HEK293T (cell line): ENCODE measurements around the gene ELP4.

Experiments used
- ELF4 ChIP-seq: fragments of 450-650 bp; IDR thresholded peaks from 2 replicates; pipeline ENCODE4 v1.6.1; 2017; ENCODE audit warnings: antibody characterized with exemption
- FOXK2 ChIP-seq: fragments of 450-650 bp; IDR thresholded peaks from 2 replicates; pipeline ENCODE4 v1.6.1; 2016; ENCODE audit warnings: mild to moderate bottlenecking
- L3MBTL2 ChIP-seq: fragments of 450-650 bp; conservative IDR thresholded peaks from 2 replicates; pipeline ENCODE4 v1.6.1; 2016; ENCODE audit warnings: mild to moderate bottlenecking
- SP1 ChIP-seq: fragments of 450-650 bp; IDR thresholded peaks from 2 replicates; pipeline ENCODE4 v1.6.1; 2017
- SUZ12 ChIP-seq: fragments of 450-650 bp; IDR thresholded peaks from 2 replicates; pipeline ENCODE4 v1.6.1; 2016; ENCODE audit warnings: mild to moderate bottlenecking
- ZNF384 ChIP-seq: fragments of 450-650 bp; IDR thresholded peaks from 2 replicates; pipeline ENCODE4 v1.6.1; 2016

DNA sequence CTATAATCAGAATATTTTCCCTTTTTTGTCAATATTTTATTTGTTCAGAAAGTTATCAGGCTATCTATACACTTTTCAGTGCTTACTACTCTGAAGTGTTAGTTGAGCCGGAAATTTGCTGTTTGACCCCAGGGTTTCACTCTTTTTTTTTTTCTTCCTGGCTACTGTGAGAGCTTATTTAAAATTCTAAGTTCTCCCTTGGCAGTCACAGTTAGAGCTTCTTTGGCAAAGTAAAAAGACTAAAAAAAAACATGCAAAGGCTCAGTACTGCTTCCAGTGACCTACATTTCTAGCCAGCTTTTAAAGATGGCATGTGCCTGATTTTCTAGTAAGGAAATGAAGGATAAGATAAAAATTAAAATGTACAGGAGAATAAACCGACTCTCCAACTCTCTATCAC lies 48.4 kb downstream of the ELP4 start:
- TF ChIP-seq FOXK2 (no peak), SP1 (no peak), SUZ12 (no peak), ZNF384 (no peak), ELF4 (no peak), L3MBTL2 (no peak)
